ENCODE data around the gene AQP7. TPM values are rescaled to one million over a fixed set of nuclear protein-coding genes. Genes with fewer than 3 reads are reported as not detected.
"Not testable (repeated sequence)": the region's sequence is repeated elsewhere in the genome, so short reads cannot be mapped to it uniquely, and the experiment has no call there.

The AQP7 gene
- total RNA-seq, 1 donor from 2014 or later, result not detected

GRCh38 chr9:33425128-33425533 lies 22.8 kb upstream of the AQP7 start:
- no peak overlapping the region for H3K4me3 ChIP-seq (ENCODE audit: low read depth, low read length)
- DNase-seq (ENCODE audit: low read depth), result no peak
- TF ChIP-seq CTCF (conservative IDR thresholded peaks at IDR 0.05; ENCODE audit: low read depth, low read length), result no peak

- not testable (repeated sequence) for DNase-seq (ENCODE audit: low read depth)
These were observed 22.1 kb upstream of the AQP7 start for GRCh38 chr9:33424492-33424891.

GRCh38 chr9:33424043-33424442 lies 21.7 kb upstream of the AQP7 start:
- not testable (repeated sequence) for H3K4me3 ChIP-seq (ENCODE audit: low read depth, low read length); DNase-seq (ENCODE audit: low read depth)

More at GRCh38 chr9:33424492-33424891, 22.1 kb upstream of the AQP7 start:
- H3K4me3 ChIP-seq (ENCODE audit: low read depth, low read length), result not testable (repeated sequence)

- no peak for DNase-seq (ENCODE audit: low read depth)
- no peak for TF ChIP-seq CTCF (conservative IDR thresholded peaks at IDR 0.05; ENCODE audit: low read depth, low read length)
- no peak overlapping the region for H3K4me3 ChIP-seq (ENCODE audit: low read depth, low read length)
These were observed 17.4 kb upstream of the AQP7 start for GRCh38 chr9:33419708-33420303.

GRCh38 chr9:33418090-33418489 lies 15.7 kb upstream of the AQP7 start:
- TF ChIP-seq CTCF (conservative IDR thresholded peaks at IDR 0.05; ENCODE audit: low read depth, low read length), result no peak
- DNase-seq (ENCODE audit: low read depth), result no peak
- H3K4me3 ChIP-seq (ENCODE audit: low read depth, low read length), result no peak overlapping the region

- no peak for DNase-seq (ENCODE audit: low read depth)
- no peak for TF ChIP-seq CTCF (conservative IDR thresholded peaks at IDR 0.05; ENCODE audit: low read depth, low read length)
- no peak overlapping the region for H3K4me3 ChIP-seq (ENCODE audit: low read depth, low read length)
These were observed 14.6 kb upstream of the AQP7 start for GRCh38 chr9:33416996-33417395.

- TF ChIP-seq CTCF (conservative IDR thresholded peaks at IDR 0.05; ENCODE audit: low read depth, low read length), result peak; percentile 86
- H3K4me3 ChIP-seq (ENCODE audit: low read depth, low read length), result no peak overlapping the region
- DNase-seq (ENCODE audit: low read depth), result no peak
These were observed 13.2 kb upstream of the AQP7 start for GRCh38 chr9:33415501-33416038.

GRCh38 chr9:33414889-33415500 lies 12.6 kb upstream of the AQP7 start:
- no peak for TF ChIP-seq CTCF (conservative IDR thresholded peaks at IDR 0.05; ENCODE audit: low read depth, low read length)
- H3K4me3 ChIP-seq (ENCODE audit: low read depth, low read length), result no peak overlapping the region
- no peak for DNase-seq (ENCODE audit: low read depth)
